Measurements from ENCODE around the gene MVB12B.

The MVB12B gene

GRCh38 chr9:126384926-126385325, 58.3 kb downstream of the MVB12B start:
- Histone ChIP-seq H2BK5ac (ENCODE audit: low read length) (no peak overlapping the region), H3K27me3 (ENCODE audit: control insufficient read depth in 3 of 3, insufficient read depth in 3 of 3, low read depth in 1 of 3, low read length in 3 of 3) (no peaks in the 10 kb centered on the region), H3K9me3 (replicated peaks in 1 of 2; ENCODE audit: control insufficient read depth in 2 of 2, insufficient read depth in 1 of 2, low read depth in 1 of 2, low read length in 2 of 2) (no peaks in the 10 kb centered on the region), H3K23ac (ENCODE audit: low read depth, low read length, poor library complexity) (no peak overlapping the region), H3K4me1 (ENCODE audit: control insufficient read depth in 2 of 2, insufficient read depth in 1 of 2, low read depth in 1 of 2, low read length in 2 of 2) (peaks cover 1 to 2% of the 10 kb centered on the region in 2 donors), H3K4me2 (ENCODE audit: insufficient read depth, low read length, poor library complexity, severe bottlenecking) (no peak overlapping the region), H2AK5ac (ENCODE audit: low read depth, low read length) (no peak overlapping the region), H4K91ac (ENCODE audit: low read depth, low read length, poor library complexity) (no peak overlapping the region), H2BK12ac (ENCODE audit: low read length) (no peak overlapping the region), H2AFZ (ENCODE audit: low read length) (no peak overlapping the region), H3K9ac (ENCODE audit: low read depth, low read length, poor library complexity) (no peak overlapping the region), H3K4me3 (ENCODE audit: low read length in 2 of 2) (no peak overlapping the region), H3K14ac (ENCODE audit: low read length) (no peak overlapping the region), H3K18ac (ENCODE audit: low read length) (no peak overlapping the region), H4K8ac (ENCODE audit: low read depth, low read length) (no peak overlapping the region), H3K79me1 (ENCODE audit: low read depth, low read length) (no peaks in the 10 kb centered on the region), H2BK120ac (ENCODE audit: low read depth, low read length) (no peak overlapping the region), H3K27ac (replicated peaks; ENCODE audit: low read length) (no peak overlapping the region), H3K4ac (ENCODE audit: low read length) (no peak overlapping the region), H3K36me3 (replicated peaks in 1 of 2; ENCODE audit: control insufficient read depth in 2 of 2, insufficient read depth in 2 of 2, low read length in 2 of 2) (peaks cover 6 to 71% of the 10 kb centered on the region in 2 donors), H2BK15ac (ENCODE audit: low read length) (no peak overlapping the region)
- WGBS, 2 donors (ENCODE audit: extremely low coverage in 2 of 2, insufficient read length in 2 of 2, insufficient replicate concordance in 1 of 2): no CpG with 5 or more reads among the region's 7 CpGs
- no peak for DNase-seq (ENCODE audit: low spot score)

GRCh38 chr9:126386088-126386487, 59.5 kb downstream of the MVB12B start:
- no peaks in the 10 kb centered on the region for H3K4me1 ChIP-seq (ENCODE audit: control insufficient read depth in 2 of 2, insufficient read depth in 1 of 2, low read depth in 1 of 2, low read length in 2 of 2)
- H4K91ac ChIP-seq (ENCODE audit: low read depth, low read length, poor library complexity): no peak overlapping the region
- H3K14ac ChIP-seq (ENCODE audit: low read length): no peak overlapping the region
- no peak overlapping the region for H2BK5ac ChIP-seq (ENCODE audit: low read length)
- no peak overlapping the region for H3K27ac ChIP-seq (replicated peaks; ENCODE audit: low read length)
- no peaks in the 10 kb centered on the region for H3K27me3 ChIP-seq (ENCODE audit: control insufficient read depth in 3 of 3, insufficient read depth in 3 of 3, low read depth in 1 of 3, low read length in 3 of 3)
- no peak overlapping the region for H2BK120ac ChIP-seq (ENCODE audit: low read depth, low read length)
- H3K4me3 ChIP-seq (ENCODE audit: low read length in 2 of 2): no peak overlapping the region
- peaks cover 6 to 74% of the 10 kb centered on the region in 2 donors for H3K36me3 ChIP-seq (replicated peaks in 1 of 2; ENCODE audit: control insufficient read depth in 2 of 2, insufficient read depth in 2 of 2, low read length in 2 of 2)
- no peak overlapping the region for H3K23ac ChIP-seq (ENCODE audit: low read depth, low read length, poor library complexity)
- DNase-seq (ENCODE audit: low spot score): no peak
- no peak overlapping the region for H3K9ac ChIP-seq (ENCODE audit: low read depth, low read length, poor library complexity)
- H3K4ac ChIP-seq (ENCODE audit: low read length): no peak overlapping the region
- H2AFZ ChIP-seq (ENCODE audit: low read length): no peak overlapping the region
- no CpG with 5 or more reads among the region's 5 CpGs for WGBS, 2 donors (ENCODE audit: extremely low coverage in 2 of 2, insufficient read length in 2 of 2, insufficient replicate concordance in 1 of 2)
- no peak overlapping the region for H2BK15ac ChIP-seq (ENCODE audit: low read length)
- no peaks in the 10 kb centered on the region for H3K79me1 ChIP-seq (ENCODE audit: low read depth, low read length)
- no peak overlapping the region for H4K8ac ChIP-seq (ENCODE audit: low read depth, low read length)
- no peak overlapping the region for H3K4me2 ChIP-seq (ENCODE audit: insufficient read depth, low read length, poor library complexity, severe bottlenecking)
- no peak overlapping the region for H3K18ac ChIP-seq (ENCODE audit: low read length)
- no peaks in the 10 kb centered on the region for H3K9me3 ChIP-seq (replicated peaks in 1 of 2; ENCODE audit: control insufficient read depth in 2 of 2, insufficient read depth in 1 of 2, low read depth in 1 of 2, low read length in 2 of 2)
- H2AK5ac ChIP-seq (ENCODE audit: low read depth, low read length): no peak overlapping the region
- H2BK12ac ChIP-seq (ENCODE audit: low read length): no peak overlapping the region

- no peak for DNase-seq (ENCODE audit: low spot score)
- Histone ChIP-seq H3K9me3 (replicated peaks in 1 of 2; ENCODE audit: control insufficient read depth in 2 of 2, insufficient read depth in 1 of 2, low read depth in 1 of 2, low read length in 2 of 2) (no peaks in the 10 kb centered on the region), H3K4me3 (ENCODE audit: low read length in 2 of 2) (no peak overlapping the region), H3K36me3 (replicated peaks in 1 of 2; ENCODE audit: control insufficient read depth in 2 of 2, insufficient read depth in 2 of 2, low read length in 2 of 2) (peaks cover 6 to 74% of the 10 kb centered on the region in 2 donors), H3K79me1 (ENCODE audit: low read depth, low read length) (no peaks in the 10 kb centered on the region), H3K18ac (ENCODE audit: low read length) (no peak overlapping the region), H2BK5ac (ENCODE audit: low read length) (no peak overlapping the region), H3K4ac (ENCODE audit: low read length) (no peak overlapping the region), H2BK15ac (ENCODE audit: low read length) (no peak overlapping the region), H4K8ac (ENCODE audit: low read depth, low read length) (no peak overlapping the region), H3K9ac (ENCODE audit: low read depth, low read length, poor library complexity) (no peak overlapping the region), H2AK5ac (ENCODE audit: low read depth, low read length) (no peak overlapping the region), H4K91ac (ENCODE audit: low read depth, low read length, poor library complexity) (no peak overlapping the region), H3K27me3 (ENCODE audit: control insufficient read depth in 3 of 3, insufficient read depth in 3 of 3, low read depth in 1 of 3, low read length in 3 of 3) (no peaks in the 10 kb centered on the region), H3K23ac (ENCODE audit: low read depth, low read length, poor library complexity) (no peak overlapping the region), H3K4me1 (ENCODE audit: control insufficient read depth in 2 of 2, insufficient read depth in 1 of 2, low read depth in 1 of 2, low read length in 2 of 2) (no peaks in the 10 kb centered on the region), H2AFZ (ENCODE audit: low read length) (no peak overlapping the region), H2BK12ac (ENCODE audit: low read length) (no peak overlapping the region), H3K27ac (replicated peaks; ENCODE audit: low read length) (no peak overlapping the region), H3K4me2 (ENCODE audit: insufficient read depth, low read length, poor library complexity, severe bottlenecking) (no peak overlapping the region), H2BK120ac (ENCODE audit: low read depth, low read length) (no peak overlapping the region), H3K14ac (ENCODE audit: low read length) (no peak overlapping the region)
- WGBS, 2 donors (ENCODE audit: extremely low coverage in 2 of 2, insufficient read length in 2 of 2, insufficient replicate concordance in 1 of 2): no CpG with 5 or more reads among the region's 6 CpGs
Measured at GRCh38 chr9:126386776-126387175, 60.1 kb downstream of the MVB12B start.

- Histone ChIP-seq H3K4me2 (ENCODE audit: insufficient read depth, low read length, poor library complexity, severe bottlenecking) (no peak overlapping the region), H3K9me3 (replicated peaks in 1 of 2; ENCODE audit: control insufficient read depth in 2 of 2, insufficient read depth in 1 of 2, low read depth in 1 of 2, low read length in 2 of 2) (no peaks in the 10 kb centered on the region), H3K4me3 (ENCODE audit: low read length in 2 of 2) (no peak overlapping the region), H2AFZ (ENCODE audit: low read length) (no peak overlapping the region), H3K27me3 (ENCODE audit: control insufficient read depth in 3 of 3, insufficient read depth in 3 of 3, low read depth in 1 of 3, low read length in 3 of 3) (no peaks in the 10 kb centered on the region), H3K14ac (ENCODE audit: low read length) (no peak overlapping the region), H2BK15ac (ENCODE audit: low read length) (no peak overlapping the region), H3K23ac (ENCODE audit: low read depth, low read length, poor library complexity) (no peak overlapping the region), H3K36me3 (replicated peaks in 1 of 2; ENCODE audit: control insufficient read depth in 2 of 2, insufficient read depth in 2 of 2, low read length in 2 of 2) (peaks cover 15 to 77% of the 10 kb centered on the region in 2 donors), H2BK5ac (ENCODE audit: low read length) (no peak overlapping the region), H4K91ac (ENCODE audit: low read depth, low read length, poor library complexity) (no peak overlapping the region), H4K8ac (ENCODE audit: low read depth, low read length) (no peak overlapping the region), H2BK12ac (ENCODE audit: low read length) (no peak overlapping the region), H3K79me1 (ENCODE audit: low read depth, low read length) (no peaks in the 10 kb centered on the region), H2AK5ac (ENCODE audit: low read depth, low read length) (no peak overlapping the region), H3K18ac (ENCODE audit: low read length) (no peak overlapping the region), H3K4me1 (ENCODE audit: control insufficient read depth in 2 of 2, insufficient read depth in 1 of 2, low read depth in 1 of 2, low read length in 2 of 2) (no peaks in the 10 kb centered on the region), H3K4ac (ENCODE audit: low read length) (no peak overlapping the region), H3K27ac (replicated peaks; ENCODE audit: low read length) (no peak overlapping the region), H3K9ac (ENCODE audit: low read depth, low read length, poor library complexity) (no peak overlapping the region), H2BK120ac (ENCODE audit: low read depth, low read length) (no peak overlapping the region)
- no peak for DNase-seq (ENCODE audit: low spot score)
- no CpG with 5 or more reads among the region's 8 CpGs for WGBS, 2 donors (ENCODE audit: extremely low coverage in 2 of 2, insufficient read length in 2 of 2, insufficient replicate concordance in 1 of 2)
Measured at GRCh38 chr9:126388964-126389708, 62.5 kb downstream of the MVB12B start.

Measured in neuronal stem cell (in vitro differentiated cells).